Left ventricle myocardium superior (tissue), 1 donor: ENCODE data around the gene IWS1. TPM values are rescaled to one million over a fixed set of nuclear protein-coding genes. Genes with fewer than 3 reads are reported as not detected.
A peak's percentile ranks its signal among the peaks of the same experiment; 100 is the strongest.
"Not testable (repeated sequence)": the region's sequence is repeated elsewhere in the genome, so short reads cannot be mapped to it uniquely, and the experiment has no call there.

Experiments used
- ATAC-seq: fragments of 200-7000 bp; cut with Tn5 transposase; one replicate; pipeline ENCODE4 v1.9.1; 2020; ENCODE audit warnings: mild to moderate bottlenecking, moderate library complexity
- DNase-seq: peaks from one replicate; pipeline ENCODE4 v3.0.0-alpha.2; 2020
- intact Hi-C: fragments of 100-400 bp; cut with micrococcal nuclease; formaldehyde crosslinking; loops from one replicate; pipeline ENCODE4 v1.11.0; 2022
- long read RNA-seq: library from polyadenylated mRNA; unstranded; transcript quantifications from one replicate; pipeline ENCODE4 v2.0.0, GENCODE V29; 2021
- total RNA-seq: library from RNA; stranded (reverse); fragmentation: NEBNext Ultra II Directional; extraction: Animal tissue kit (Norgen Biotek cat#: 25700); gene quantifications from one replicate; pipeline ENCODE4 v1.2.1, GENCODE V29; 2021
- donor health status: DM: no; HTN: yes; CAD: no; lungs with severe emphysema.

IWS1 gene
- 58.1 TPM for total RNA-seq
- long read RNA-seq, transcript IWS1-201 (14 exons, 2,958 nt) = major isoform, 9 of 82 reads
- long read RNA-seq, partial matches to known transcripts = 36 of 82 reads
- long read RNA-seq, other reads (novel, unspliced or antisense) = 37 of 82 reads

- intact Hi-C loops = no loop called here
- DNase-seq = peak; percentile 97
- peak; percentile 98 for ATAC-seq
Observed at GRCh38 chr2:127526132-127527000, at the start of gene IWS1. Gene IWS1 (minus strand): TSS chr2:127526489. CDS start chr2:127526208, 281 bp downstream.

- ATAC-seq (no peak), DNase-seq (peak; percentile 11)
- intact Hi-C loops = no loop called here
Observed at GRCh38 chr2:127575941-127576432, 49.7 kb upstream of the IWS1 start.

GRCh38 chr2:127575185-127575765 lies 49.0 kb upstream of the IWS1 start:
- intact Hi-C loops = no loop called here
- no peak for DNase-seq

GRCh38 chr2:127574656-127575055 lies 48.4 kb upstream of the IWS1 start:
- intact Hi-C loops = no loop called here
- DNase-seq (peak; percentile 2), ATAC-seq (no peak)

More at GRCh38 chr2:127575185-127575765, 49.0 kb upstream of the IWS1 start:
- ATAC-seq = no peak

- ATAC-seq (no peak), DNase-seq (peak; percentile 12)
- intact Hi-C loops = no loop called here
Observed at GRCh38 chr2:127573771-127574170, 47.5 kb upstream of the IWS1 start.

GRCh38 chr2:127573298-127573697 lies 47.0 kb upstream of the IWS1 start:
- ATAC-seq (no peak), DNase-seq (no peak)
- intact Hi-C loops = no loop called here

GRCh38 chr2:127572841-127573240 lies 46.6 kb upstream of the IWS1 start:
- DNase-seq (no peak), ATAC-seq (no peak)
- intact Hi-C loops = no loop called here

GRCh38 chr2:127572352-127572751 lies 46.1 kb upstream of the IWS1 start:
- ATAC-seq, intact Hi-C loops, DNase-seq: not testable (repeated sequence)

GRCh38 chr2:127570282-127571250 lies 44.3 kb upstream of the IWS1 start:
- peak; percentile 70 for DNase-seq
- peak; percentile 71 for ATAC-seq
- intact Hi-C loops = no loop called here

- ATAC-seq = no peak
- DNase-seq = no peak
- intact Hi-C loops = no loop called here
Observed at GRCh38 chr2:127569666-127570065, 43.4 kb upstream of the IWS1 start.

- ATAC-seq = no peak
- intact Hi-C loops = no loop called here
- peak; percentile 18 for DNase-seq
Observed at GRCh38 chr2:127568128-127568527, 41.8 kb upstream of the IWS1 start.

- intact Hi-C loops = no loop called here
Observed at GRCh38 chr2:127567351-127567854, 41.1 kb upstream of the IWS1 start.

GRCh38 chr2:127566576-127566975 lies 40.3 kb upstream of the IWS1 start:
- intact Hi-C loops = no loop called here
- no peak for ATAC-seq
- no peak for DNase-seq

More at GRCh38 chr2:127567351-127567854, 41.1 kb upstream of the IWS1 start:
- no peak for DNase-seq
- no peak for ATAC-seq

GRCh38 chr2:127566139-127566417 lies 39.8 kb upstream of the IWS1 start:
- ATAC-seq = no peak
- DNase-seq = no peak
- intact Hi-C loops = no loop called here

GRCh38 chr2:127565261-127566138 lies 39.2 kb upstream of the IWS1 start:
- intact Hi-C loops = no loop called here
- DNase-seq = no peak

GRCh38 chr2:127564429-127565260 lies 38.4 kb upstream of the IWS1 start:
- intact Hi-C loops = no loop called here
- ATAC-seq (no peak), DNase-seq (no peak)

More at GRCh38 chr2:127565261-127566138, 39.2 kb upstream of the IWS1 start:
- no peak for ATAC-seq
